NCI-H460 (cell line): Measurements from ENCODE around the gene GAS1. TPM values are rescaled to one million over a fixed set of nuclear protein-coding genes. Genes with fewer than 3 reads are reported as not detected.

Source experiments
- DNase-seq: peaks from one replicate; pipeline ENCODE4 v3.0.0-alpha.2; 2016; ENCODE audit warnings: low read depth; ENCODE audit errors: extremely low read depth
- total RNA-seq: library from RNA; depleted of rRNA; stranded (reverse); fragments of >200 nt; shearing (Covaris generic); gene quantifications from 2 replicates; pipeline ENCODE4 v1.2.3, GENCODE V29; 2014

The GAS1 gene
- total RNA-seq, 1 experiment from 2014 or later: 5.0 TPM

GRCh38 chr9:86939321-86939720 lies 8.0 kb downstream of the GAS1 start:
- no peak for DNase-seq

GRCh38 chr9:86938780-86939179 lies 8.5 kb downstream of the GAS1 start:
- DNase-seq: no peak

- DNase-seq: no peak
These were observed 21.2 kb downstream of the GAS1 start for GRCh38 chr9:86926145-86926544.

GRCh38 chr9:86925686-86926085 lies 21.6 kb downstream of the GAS1 start:
- no peak for DNase-seq

- no peak for DNase-seq
These were observed 23.1 kb downstream of the GAS1 start for GRCh38 chr9:86924206-86924605.

GRCh38 chr9:86921151-86921923 lies 26.0 kb downstream of the GAS1 start:
- DNase-seq: no peak

GRCh38 chr9:86918556-86918955 lies 28.8 kb downstream of the GAS1 start:
- no peak for DNase-seq

- DNase-seq: no peak
These were observed 35.1 kb downstream of the GAS1 start for GRCh38 chr9:86912210-86912609.

- DNase-seq: no peak
These were observed 37.9 kb downstream of the GAS1 start for GRCh38 chr9:86909388-86909787.

GRCh38 chr9:86908261-86908660 lies 39.0 kb downstream of the GAS1 start:
- no peak for DNase-seq

GRCh38 chr9:86907346-86907745 lies 40.0 kb downstream of the GAS1 start:
- no peak for DNase-seq

- DNase-seq: no peak
These were observed 43.6 kb downstream of the GAS1 start for GRCh38 chr9:86903734-86904085.

- no peak for DNase-seq
These were observed 44.1 kb downstream of the GAS1 start for GRCh38 chr9:86902991-86903733.

- no peak for DNase-seq
These were observed 44.7 kb downstream of the GAS1 start for GRCh38 chr9:86902586-86902985.

GRCh38 chr9:86902176-86902575 lies 45.1 kb downstream of the GAS1 start:
- no peak for DNase-seq

- DNase-seq: no peak
These were observed 45.8 kb downstream of the GAS1 start for GRCh38 chr9:86901511-86901910.
